ENCODE results near the gene DCUN1D5.

Gene DCUN1D5

GRCh38 chr11:103016031-103016430 lies 75.9 kb downstream of the DCUN1D5 start:
- TF ChIP-seq CTCF (IDR thresholded peaks at IDR 0.05; ENCODE audit: insufficient read depth, low read length, missing control alignments): no peak
- CTCF ChIA-PET: interaction anchor here (0.6 to 1.5 kb wide), 3 partner anchors 30 to 944 kb away, joined by 3 to 4 read pairs (median 3); no protein-coding TSS in a partner anchor
- POLR2A ChIA-PET: no interaction called here
- DNase-seq (ENCODE audit: low read depth, low spot score): no peak
- no peak overlapping the region for H3K4me3 ChIP-seq (ENCODE audit: low read depth, low read length)

GRCh38 chr11:103013421-103013820 lies 78.5 kb downstream of the DCUN1D5 start:
- ChIA-PET CTCF (interaction anchor here (0.7 to 1.9 kb wide), 3 partner anchors 11 to 22 kb away, joined by 3 to 8 read pairs (median 4); no protein-coding TSS in a partner anchor), POLR2A (no interaction called here)

More at GRCh38 chr11:103013421-103013820, 78.5 kb downstream of the DCUN1D5 start:
- no peak overlapping the region for H3K4me3 ChIP-seq (ENCODE audit: low read depth, low read length)
- TF ChIP-seq CTCF (IDR thresholded peaks at IDR 0.05; ENCODE audit: insufficient read depth, low read length, missing control alignments): no peak
- peak; percentile 50 for DNase-seq (ENCODE audit: low read depth, low spot score)
